ENCODE results near the gene CYFIP2. TPM values are rescaled to one million over a fixed set of nuclear protein-coding genes. Genes with fewer than 3 reads are reported as not detected.
A peak's percentile ranks its signal among the peaks of the same experiment; 100 is the strongest.

CYFIP2 gene
- total RNA-seq, 1 experiment from 2014 or later: 45.1 TPM

GRCh38 chr5:157290981-157291711 lies 25.2 kb downstream of the CYFIP2 start:
- H3K27me3 ChIP-seq (ENCODE audit: insufficient read depth, low read length): no peaks in the 10 kb centered on the region
- ChIA-PET POLR2A (no interaction called here), RAD21 (ENCODE audit: low non-redundant PET in 1 of 2, low total read pairs in 2 of 2, uncharacterized antibody in 2 of 2, unreplicated experiment in 2 of 2) (no interaction called here), CTCF (no interaction called here)
- intact Hi-C loops (cut with micrococcal nuclease): no loop called here
- H3K79me2 ChIP-seq (ENCODE audit: insufficient read depth, low read length): no peaks in the 10 kb centered on the region
- H2AFZ ChIP-seq (ENCODE audit: low read depth, low read length, poor library complexity, severe bottlenecking): no peak overlapping the region
- H3K9me3 ChIP-seq (ENCODE audit: control insufficient read depth in 1 of 2, insufficient read depth in 1 of 2, low read depth in 1 of 2, low read length in 2 of 2): no peaks in the 10 kb centered on the region
- H4K20me1 ChIP-seq (ENCODE audit: insufficient read depth): no peaks in the 10 kb centered on the region
- H3K4me3 ChIP-seq (replicated peaks in 1 of 2; ENCODE audit: low read depth in 1 of 2, low read length in 2 of 2): no peak overlapping the region
- peaks cover 10 to 19% of the 10 kb centered on the region in 2 experiments for H3K4me1 ChIP-seq (ENCODE audit: control insufficient read depth in 1 of 2, insufficient read depth in 2 of 2, low read length in 2 of 2)
- BruUV-seq (replicated peaks): no TSS peak
- no peak overlapping the region for H3K9ac ChIP-seq (ENCODE audit: low read length)
- TF ChIP-seq EZH2phosphoT487 (IDR thresholded peaks at IDR 0.05; ENCODE audit: borderline replicate concordance): no peak
- no peak for TF ChIP-seq EZH2 (IDR thresholded peaks at IDR 0.05)
- no peak for TF ChIP-seq CTCF (IDR thresholded peaks at IDR 0.05 in 2 of 3, conservative IDR thresholded peaks at IDR 0.05 in 1 of 3; ENCODE audit: borderline replicate concordance in 1 of 3, insufficient read depth in 1 of 3, low read depth in 2 of 3, low read length in 2 of 3)
- no peak for TF ChIP-seq FOSL1 (IDR thresholded peaks at IDR 0.05; ENCODE audit: low read depth)
- no peak for TF ChIP-seq SIN3A (IDR thresholded peaks at IDR 0.05; ENCODE audit: low read depth)
- no peak for TF ChIP-seq ATF3 (IDR thresholded peaks at IDR 0.05)
- TF ChIP-seq RAD21 (IDR thresholded peaks at IDR 0.05; ENCODE audit: low read depth): no peak
- TF ChIP-seq ZBTB33 (IDR thresholded peaks at IDR 0.05; ENCODE audit: extremely low read depth, insufficient replicate concordance, low read length): no peak
- TF ChIP-seq POLR2AphosphoS5 (IDR thresholded peaks at IDR 0.05; ENCODE audit: low read depth, low read length): no peak
- no peak overlapping the region for H3K27ac ChIP-seq (ENCODE audit: low read depth, low read length)
- no peaks in the 10 kb centered on the region; the same call in 1 of the 2 replicates for H3K9me2 ChIP-seq (ENCODE audit: insufficient read depth)
- ATAC-seq (peak; percentile 60), DNase-seq (ENCODE audit: low read depth, low spot score) (no peak)
- peak overlapping the region; percentile 47 for H3K4me2 ChIP-seq (ENCODE audit: low read length)
- 0 out of 4 replicates have a peak, but pooled peaks cover 0 to 5% of the 10 kb centered on the region in 2 experiments for H3K36me3 ChIP-seq (ENCODE audit: control insufficient read depth in 1 of 2, insufficient read depth in 2 of 2, low read length in 2 of 2)

All from HCT116 (cell line).